ENCODE data around the gene STIM1.
A peak's percentile ranks its signal among the peaks of the same experiment; 100 is the strongest.
"Not testable (repeated sequence)": the region's sequence is repeated elsewhere in the genome, so short reads cannot be mapped to it uniquely, and the experiment has no call there.

Gene STIM1

DNA sequence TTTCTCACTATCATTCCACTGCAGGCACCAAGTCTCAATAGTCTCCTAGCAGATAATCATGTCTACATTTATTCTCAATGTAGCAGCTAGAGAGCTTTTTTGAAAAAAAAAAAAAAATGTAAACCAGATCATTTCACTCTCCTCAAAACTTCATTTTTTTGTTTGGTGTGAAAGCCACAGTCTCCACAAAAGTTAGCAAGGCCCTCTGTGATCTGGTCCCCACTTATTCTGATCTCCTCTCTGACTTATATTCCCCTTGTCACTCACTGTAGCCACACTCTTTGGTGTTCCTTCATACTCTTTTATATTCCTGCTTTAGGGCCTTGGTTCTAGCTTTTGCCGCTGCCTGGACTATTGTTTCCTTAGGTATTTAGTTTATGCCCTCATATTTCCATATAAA lies 137.5 kb downstream of the STIM1 start:
- Histone ChIP-seq H3K36me3 (ENCODE audit: insufficient read depth, low read length) (no peaks in the 10 kb centered on the region), H3K9ac (ENCODE audit: low read depth, low read length) (no peak overlapping the region), H3K9me3 (replicated peaks; ENCODE audit: low read length) (no peaks in the 10 kb centered on the region), H3K27me3 (ENCODE audit: control insufficient read depth, insufficient read depth, low read length) (no peaks in the 10 kb centered on the region), H3K4me3 (ENCODE audit: low read length) (no peak overlapping the region), H3K4me1 (ENCODE audit: control insufficient read depth, insufficient read depth, low read length) (peaks cover 8% of the 10 kb centered on the region), H3K4me2 (ENCODE audit: low read length) (no peak overlapping the region)

DNA sequence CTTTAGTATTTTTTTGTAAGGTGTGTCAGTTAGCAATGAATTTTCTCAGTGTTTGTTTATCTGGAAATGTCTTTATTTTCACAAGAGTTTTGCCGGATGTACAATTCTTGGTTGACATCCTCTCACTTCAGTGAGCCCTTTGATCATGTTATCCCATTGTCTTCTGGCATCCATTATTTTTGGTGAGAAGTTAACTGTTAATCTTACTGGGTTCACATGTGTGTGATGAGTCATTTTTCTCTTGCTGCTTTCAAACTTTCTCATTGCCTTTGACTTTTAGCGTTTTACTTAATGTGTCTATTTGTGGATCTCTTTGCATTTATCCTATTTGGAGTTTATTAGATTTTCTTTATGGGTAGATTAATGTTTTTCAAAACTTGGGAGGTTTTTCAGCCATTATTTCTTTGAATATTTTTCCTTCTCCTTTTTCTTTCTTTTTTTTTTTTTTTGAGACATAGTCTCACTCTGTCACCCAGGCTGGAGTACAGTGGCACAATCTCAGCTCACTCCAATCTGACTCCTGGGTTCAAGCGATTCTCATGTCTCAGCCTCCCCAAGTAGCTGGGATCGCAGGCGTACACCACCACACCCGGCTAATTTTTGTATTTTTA lies 138.7 kb downstream of the STIM1 start:
- peaks cover 8% of the 10 kb centered on the region for H3K4me1 ChIP-seq (ENCODE audit: control insufficient read depth, insufficient read depth, low read length)
- no peak overlapping the region for H3K9ac ChIP-seq (ENCODE audit: low read depth, low read length)
- H3K4me2 ChIP-seq (ENCODE audit: low read length) = no peak overlapping the region
- no peaks in the 10 kb centered on the region for H3K27me3 ChIP-seq (ENCODE audit: control insufficient read depth, insufficient read depth, low read length)
- H3K4me3 ChIP-seq (ENCODE audit: low read length) = no peak overlapping the region
- no peaks in the 10 kb centered on the region for H3K9me3 ChIP-seq (replicated peaks; ENCODE audit: low read length)
- no peaks in the 10 kb centered on the region for H3K36me3 ChIP-seq (ENCODE audit: insufficient read depth, low read length)

DNA sequence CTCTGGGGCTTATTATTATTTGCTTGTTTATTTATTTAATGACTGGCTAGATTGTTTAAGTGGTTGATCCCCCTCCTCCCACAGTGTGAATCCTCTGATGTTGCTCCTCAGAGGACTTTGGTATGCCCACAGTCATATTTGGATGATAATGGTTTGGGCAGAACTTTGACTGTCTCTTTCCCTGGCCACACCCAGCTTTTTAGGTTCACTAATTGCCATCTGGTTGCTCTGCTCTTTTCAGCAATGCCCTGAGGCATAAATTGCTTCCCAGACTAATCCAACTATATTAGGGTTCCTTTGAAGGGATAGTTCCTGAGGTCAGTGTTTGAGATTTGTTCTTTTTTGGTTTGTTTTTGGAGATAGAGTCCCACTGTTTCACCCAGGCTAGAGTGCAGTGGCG lies 139.8 kb downstream of the STIM1 start:
- H3K4me1 ChIP-seq (ENCODE audit: control insufficient read depth, insufficient read depth, low read length) = peaks cover 8% of the 10 kb centered on the region
- no peak overlapping the region for H3K9ac ChIP-seq (ENCODE audit: low read depth, low read length)
- no peak overlapping the region for H3K4me3 ChIP-seq (ENCODE audit: low read length)
- H3K4me2 ChIP-seq (ENCODE audit: low read length) = no peak overlapping the region
- H3K27me3 ChIP-seq (ENCODE audit: control insufficient read depth, insufficient read depth, low read length) = no peaks in the 10 kb centered on the region
- no peaks in the 10 kb centered on the region for H3K9me3 ChIP-seq (replicated peaks; ENCODE audit: low read length)
- H3K36me3 ChIP-seq (ENCODE audit: insufficient read depth, low read length) = no peaks in the 10 kb centered on the region

DNA sequence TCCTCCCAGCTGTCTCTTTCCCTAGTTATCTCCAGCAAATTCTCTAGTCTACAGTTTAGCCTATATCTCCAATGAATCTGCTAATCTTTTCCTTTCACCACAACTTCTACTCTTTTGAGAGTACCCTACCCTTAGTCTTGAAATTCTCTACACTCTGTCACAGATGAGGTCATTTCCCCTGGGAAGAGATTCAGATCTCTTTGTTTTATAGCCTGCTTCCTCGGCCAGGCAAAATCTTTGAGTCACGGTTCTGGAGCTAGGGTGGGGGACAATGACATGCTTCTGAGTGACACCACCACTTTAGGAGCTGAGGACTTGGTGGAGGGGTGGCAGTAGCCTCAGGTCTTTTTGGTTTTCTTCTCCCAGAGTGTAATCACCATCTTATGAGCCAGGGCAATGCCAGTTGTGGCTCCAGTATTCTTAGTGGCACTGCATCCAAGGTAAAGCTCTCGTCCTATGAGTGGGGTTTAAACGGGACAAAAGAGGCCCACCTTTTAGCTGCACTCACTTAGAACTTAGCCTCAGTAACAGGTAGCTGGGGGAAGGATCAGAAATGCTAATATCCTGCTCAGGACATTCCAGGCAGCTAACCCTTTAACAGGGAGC lies 140.6 kb downstream of the STIM1 start:
- H3K9ac ChIP-seq (ENCODE audit: low read depth, low read length) = no peak overlapping the region
- no peaks in the 10 kb centered on the region for H3K36me3 ChIP-seq (ENCODE audit: insufficient read depth, low read length)

DNA sequence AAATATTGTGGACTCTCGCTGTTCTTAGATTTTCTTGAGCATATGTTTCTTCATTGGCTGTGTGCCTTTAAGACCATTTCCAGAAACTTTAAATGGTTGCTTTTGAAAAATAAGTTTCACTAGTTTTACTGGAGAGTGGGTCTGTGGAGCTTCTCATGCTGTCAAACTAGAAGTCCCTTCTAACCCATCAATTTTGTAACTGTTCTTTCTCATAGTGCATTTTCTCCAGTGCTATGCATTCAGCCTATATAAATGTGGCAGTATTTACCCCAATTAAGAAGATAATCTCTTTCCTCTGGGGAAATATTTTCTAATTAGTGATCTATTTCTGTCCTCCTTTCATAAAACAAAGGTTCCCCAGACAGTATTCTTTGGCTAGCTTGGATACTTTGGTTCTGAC lies 141.2 kb downstream of the STIM1 start:
- no peak overlapping the region for H3K4me3 ChIP-seq (ENCODE audit: low read length)
- H3K9ac ChIP-seq (ENCODE audit: low read depth, low read length) = no peak overlapping the region
- no peak overlapping the region for H3K4me2 ChIP-seq (ENCODE audit: low read length)
- H3K4me1 ChIP-seq (ENCODE audit: control insufficient read depth, insufficient read depth, low read length) = peaks cover 8% of the 10 kb centered on the region
- H3K9me3 ChIP-seq (replicated peaks; ENCODE audit: low read length) = no peaks in the 10 kb centered on the region
- H3K36me3 ChIP-seq (ENCODE audit: insufficient read depth, low read length) = no peaks in the 10 kb centered on the region
- no peaks in the 10 kb centered on the region for H3K27me3 ChIP-seq (ENCODE audit: control insufficient read depth, insufficient read depth, low read length)

More for the DNA sequence above, 140.6 kb downstream of the STIM1 start:
- H3K4me2 ChIP-seq (ENCODE audit: low read length) = peak overlapping the region; percentile 48
- no peak overlapping the region for H3K4me3 ChIP-seq (ENCODE audit: low read length)
- no peaks in the 10 kb centered on the region for H3K9me3 ChIP-seq (replicated peaks; ENCODE audit: low read length)
- H3K27me3 ChIP-seq (ENCODE audit: control insufficient read depth, insufficient read depth, low read length) = no peaks in the 10 kb centered on the region
- peaks cover 8% of the 10 kb centered on the region for H3K4me1 ChIP-seq (ENCODE audit: control insufficient read depth, insufficient read depth, low read length)

DNA sequence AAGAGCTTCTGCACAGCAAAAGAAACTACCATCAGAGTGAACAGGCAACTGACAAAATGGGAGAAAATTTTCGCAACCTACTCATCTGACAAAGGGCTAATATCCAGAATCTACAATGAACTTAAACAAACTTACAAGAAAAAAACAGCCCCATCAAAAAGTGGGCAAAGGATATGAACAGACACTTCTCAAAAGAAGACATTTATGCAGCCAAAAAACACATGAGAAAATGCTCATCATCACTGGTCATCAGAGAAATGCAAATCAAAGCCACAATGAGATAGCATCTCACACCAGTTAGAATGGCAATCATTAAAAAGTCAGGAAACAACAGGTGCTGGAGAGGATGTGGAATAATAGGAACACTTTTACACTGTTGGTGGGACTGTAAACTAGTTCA lies 149.3 kb downstream of the STIM1 start:
- not testable (repeated sequence) for H3K9ac ChIP-seq (ENCODE audit: low read depth, low read length); H3K4me2 ChIP-seq (ENCODE audit: low read length); H3K9me3 ChIP-seq (replicated peaks; ENCODE audit: low read length); H3K4me3 ChIP-seq (ENCODE audit: low read length); H3K27me3 ChIP-seq (ENCODE audit: control insufficient read depth, insufficient read depth, low read length); H3K4me1 ChIP-seq (ENCODE audit: control insufficient read depth, insufficient read depth, low read length); H3K36me3 ChIP-seq (ENCODE audit: insufficient read depth, low read length)

DNA sequence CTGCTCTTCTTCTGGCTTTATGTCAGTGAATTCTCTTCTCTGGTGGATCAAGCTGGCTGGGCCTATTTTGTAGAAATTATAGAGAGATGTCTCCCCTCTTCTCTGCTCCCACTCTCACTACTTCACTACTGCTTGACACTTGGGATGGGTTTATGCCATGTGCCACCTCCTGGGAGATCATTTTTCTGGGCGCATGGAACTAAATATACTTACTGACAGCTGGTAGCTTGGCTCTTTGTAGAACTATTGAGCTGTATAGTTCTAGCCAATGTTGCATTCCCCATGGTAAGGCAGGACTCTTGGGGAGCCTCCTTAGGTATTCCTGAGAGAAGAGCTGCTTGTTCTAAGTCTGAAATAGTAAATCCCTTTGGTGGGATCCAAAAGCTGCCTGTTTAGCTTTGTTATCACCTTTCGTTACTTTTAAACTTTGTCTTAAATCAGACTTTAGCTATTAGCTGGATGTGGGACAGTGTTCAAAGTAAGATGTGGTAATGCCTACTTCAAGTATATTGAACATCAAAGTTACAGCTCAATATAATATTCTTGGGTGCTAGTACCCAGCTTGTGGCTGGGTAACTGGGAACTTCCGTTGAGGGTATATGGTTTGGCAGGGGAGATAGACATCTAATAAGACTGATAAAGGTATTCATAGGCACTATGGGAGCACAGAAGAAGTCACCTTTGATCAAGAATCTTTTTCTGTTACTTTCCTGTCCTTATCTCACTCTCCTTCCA lies 151.6 kb downstream of the STIM1 start:
- Histone ChIP-seq H3K9ac (ENCODE audit: low read depth, low read length) (no peak overlapping the region), H3K4me2 (ENCODE audit: low read length) (no peak overlapping the region), H3K36me3 (ENCODE audit: insufficient read depth, low read length) (no peaks in the 10 kb centered on the region), H3K4me1 (ENCODE audit: control insufficient read depth, insufficient read depth, low read length) (no peaks in the 10 kb centered on the region), H3K27me3 (ENCODE audit: control insufficient read depth, insufficient read depth, low read length) (no peaks in the 10 kb centered on the region), H3K4me3 (ENCODE audit: low read length) (no peak overlapping the region), H3K9me3 (replicated peaks; ENCODE audit: low read length) (no peaks in the 10 kb centered on the region)

DNA sequence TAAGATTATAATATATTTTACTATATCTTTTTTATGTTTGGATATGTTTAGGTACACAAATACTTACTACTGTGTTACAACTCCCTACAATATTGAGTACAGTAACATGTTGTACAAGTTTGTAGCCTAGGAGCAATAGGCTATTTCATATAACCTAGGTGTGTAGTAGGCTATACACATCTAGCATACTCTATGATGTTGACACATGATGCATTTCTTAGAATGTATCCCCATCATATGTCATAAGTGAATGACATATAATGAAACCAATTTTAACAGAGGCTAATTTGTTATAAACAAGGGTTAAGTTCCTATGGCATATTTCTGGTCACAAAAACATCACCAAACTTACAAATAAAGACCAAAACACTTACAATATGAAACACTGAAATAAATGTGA lies 152.7 kb downstream of the STIM1 start:
- Histone ChIP-seq H3K9ac (ENCODE audit: low read depth, low read length) (no peak overlapping the region), H3K4me2 (ENCODE audit: low read length) (no peak overlapping the region), H3K4me3 (ENCODE audit: low read length) (no peak overlapping the region), H3K36me3 (ENCODE audit: insufficient read depth, low read length) (no peaks in the 10 kb centered on the region), H3K9me3 (replicated peaks; ENCODE audit: low read length) (no peaks in the 10 kb centered on the region), H3K27me3 (ENCODE audit: control insufficient read depth, insufficient read depth, low read length) (no peaks in the 10 kb centered on the region), H3K4me1 (ENCODE audit: control insufficient read depth, insufficient read depth, low read length) (no peaks in the 10 kb centered on the region)

DNA sequence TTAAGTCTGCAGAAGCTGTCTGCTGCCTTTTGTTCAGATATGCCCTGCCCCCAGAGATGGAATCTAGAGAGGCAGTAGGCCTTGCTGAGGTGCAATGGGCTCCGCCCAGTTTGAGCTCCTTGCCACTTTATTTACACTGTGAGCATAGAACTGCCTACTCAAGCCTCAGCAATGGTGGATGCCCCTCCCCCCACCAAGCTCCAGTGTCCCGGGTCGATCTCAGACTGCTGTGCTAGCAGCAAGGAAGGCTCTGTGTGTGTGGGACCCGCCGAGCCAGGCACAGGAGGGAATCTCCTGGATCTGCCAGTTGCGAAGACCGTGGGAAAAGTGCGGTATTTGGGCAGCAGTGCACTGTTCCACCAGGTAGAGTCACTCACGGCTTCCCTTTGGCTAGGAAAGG lies 161.1 kb downstream of the STIM1 start:
- not testable (repeated sequence) for H3K27me3 ChIP-seq (ENCODE audit: control insufficient read depth, insufficient read depth, low read length); H3K4me1 ChIP-seq (ENCODE audit: control insufficient read depth, insufficient read depth, low read length); H3K9me3 ChIP-seq (replicated peaks; ENCODE audit: low read length); H3K9ac ChIP-seq (ENCODE audit: low read depth, low read length); H3K36me3 ChIP-seq (ENCODE audit: insufficient read depth, low read length); H3K4me3 ChIP-seq (ENCODE audit: low read length); H3K4me2 ChIP-seq (ENCODE audit: low read length)

DNA sequence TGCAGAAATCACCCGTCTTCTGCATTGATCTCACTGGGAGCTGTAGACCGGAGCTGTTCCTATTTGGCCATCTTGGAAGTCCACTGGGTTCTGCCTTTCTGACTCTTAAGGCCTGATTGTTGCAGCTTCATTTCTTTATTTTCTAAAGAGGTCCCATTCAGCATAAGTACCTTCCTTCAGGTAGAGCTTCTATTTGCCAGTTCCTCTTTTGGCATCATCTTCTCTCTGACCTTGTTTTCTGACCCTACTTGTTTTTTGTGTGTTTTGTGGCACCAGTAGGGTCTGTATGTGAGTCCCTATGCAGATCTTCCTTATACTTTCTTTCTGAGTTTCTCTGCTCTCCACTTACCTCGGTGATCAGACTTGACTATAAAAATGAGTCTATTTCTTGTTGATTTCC lies 161.7 kb downstream of the STIM1 start:
- no peaks in the 10 kb centered on the region for H3K36me3 ChIP-seq (ENCODE audit: insufficient read depth, low read length)

DNA sequence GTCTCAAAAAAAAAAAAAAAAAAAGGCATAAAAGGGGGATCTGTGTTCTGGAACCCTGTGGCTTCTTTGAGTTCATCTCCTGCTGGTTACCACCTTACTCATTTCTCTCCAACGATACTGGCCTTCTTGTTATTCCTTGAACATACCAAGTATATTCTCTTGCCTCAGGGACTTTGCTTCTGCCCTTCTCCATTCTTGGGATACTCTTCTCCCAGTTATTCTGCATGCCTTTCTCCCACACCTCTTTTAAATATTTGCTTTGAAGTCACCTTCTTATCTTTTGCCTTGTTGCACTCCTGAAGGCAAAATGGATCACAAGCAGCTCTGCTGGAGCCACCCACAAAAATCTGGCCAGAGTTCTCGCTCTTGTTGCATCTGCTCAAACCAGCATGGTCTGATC lies 163.2 kb downstream of the STIM1 start:
- no peaks in the 10 kb centered on the region for H3K36me3 ChIP-seq (ENCODE audit: insufficient read depth, low read length)
- H3K9me3 ChIP-seq (replicated peaks; ENCODE audit: low read length) = no peaks in the 10 kb centered on the region
- no peak overlapping the region for H3K4me3 ChIP-seq (ENCODE audit: low read length)
- no peaks in the 10 kb centered on the region for H3K4me1 ChIP-seq (ENCODE audit: control insufficient read depth, insufficient read depth, low read length)
- no peak overlapping the region for H3K9ac ChIP-seq (ENCODE audit: low read depth, low read length)
- H3K4me2 ChIP-seq (ENCODE audit: low read length) = no peak overlapping the region
- no peaks in the 10 kb centered on the region for H3K27me3 ChIP-seq (ENCODE audit: control insufficient read depth, insufficient read depth, low read length)

More for the DNA sequence above, 161.7 kb downstream of the STIM1 start:
- Histone ChIP-seq H3K4me3 (ENCODE audit: low read length) (no peak overlapping the region), H3K9ac (ENCODE audit: low read depth, low read length) (no peak overlapping the region), H3K4me2 (ENCODE audit: low read length) (no peak overlapping the region), H3K27me3 (ENCODE audit: control insufficient read depth, insufficient read depth, low read length) (no peaks in the 10 kb centered on the region), H3K9me3 (replicated peaks; ENCODE audit: low read length) (no peaks in the 10 kb centered on the region), H3K4me1 (ENCODE audit: control insufficient read depth, insufficient read depth, low read length) (no peaks in the 10 kb centered on the region)

DNA sequence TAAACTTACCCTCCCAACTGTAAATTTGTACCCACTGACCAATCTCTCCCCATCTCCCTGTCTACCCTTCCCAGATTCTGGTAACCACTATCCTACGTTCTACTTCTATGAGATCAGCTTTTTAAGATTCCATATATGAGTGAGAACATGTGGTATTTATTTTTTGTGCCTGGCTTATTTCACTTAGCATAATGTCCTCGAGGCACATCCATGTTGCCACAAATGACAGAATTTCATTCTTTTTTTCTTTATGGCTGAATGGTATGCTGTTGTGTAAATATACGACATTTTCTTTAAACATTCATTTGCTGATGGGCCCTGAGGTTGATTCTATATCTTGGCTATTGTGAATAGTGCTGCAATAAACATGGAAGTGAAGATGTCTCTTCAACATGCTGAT lies 164.4 kb downstream of the STIM1 start:
- H3K9ac ChIP-seq (ENCODE audit: low read depth, low read length) = no peak overlapping the region
- H3K9me3 ChIP-seq (replicated peaks; ENCODE audit: low read length) = no peaks in the 10 kb centered on the region
- H3K36me3 ChIP-seq (ENCODE audit: insufficient read depth, low read length) = no peaks in the 10 kb centered on the region
- no peak overlapping the region for H3K4me3 ChIP-seq (ENCODE audit: low read length)
- H3K4me1 ChIP-seq (ENCODE audit: control insufficient read depth, insufficient read depth, low read length) = no peaks in the 10 kb centered on the region
- H3K27me3 ChIP-seq (ENCODE audit: control insufficient read depth, insufficient read depth, low read length) = no peaks in the 10 kb centered on the region
- H3K4me2 ChIP-seq (ENCODE audit: low read length) = no peak overlapping the region
